ENCODE data around the gene USP11.
A peak's percentile ranks its signal among the peaks of the same experiment; 100 is the strongest.

The USP11 gene

DNA sequence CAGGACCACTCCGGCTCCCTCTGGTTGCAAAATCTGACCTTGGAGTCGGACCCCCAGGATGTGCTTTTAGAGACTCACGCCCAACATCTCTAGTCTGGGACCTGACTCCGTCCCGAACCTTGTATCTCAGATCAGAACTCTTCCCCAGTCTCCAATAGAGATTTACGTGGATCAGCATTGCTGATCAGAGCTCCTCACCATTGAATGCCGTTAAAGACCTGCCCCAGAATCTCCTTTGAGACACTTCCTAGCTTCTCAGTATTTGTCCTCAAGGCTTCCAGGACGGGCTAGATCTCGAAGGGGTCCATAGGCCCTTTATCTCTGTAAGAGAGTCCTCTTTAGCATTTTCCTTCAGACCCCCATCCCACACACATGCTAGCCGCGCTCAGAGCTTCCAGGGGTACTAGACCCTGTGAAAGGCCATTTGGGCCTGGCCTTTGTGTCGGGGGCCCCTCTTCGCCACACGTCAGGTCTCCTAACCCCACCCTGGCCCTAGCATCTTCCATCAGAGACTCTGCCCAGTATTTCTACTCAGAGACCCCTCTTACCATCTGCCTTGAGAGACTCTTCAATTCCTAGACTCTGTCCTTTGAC, 38.5 kb upstream of the USP11 start:
- no peak for TF ChIP-seq ZNF565 (CRISPR knock-in tag; conservative IDR thresholded peaks at IDR 0.05; ENCODE audit: low read depth)
- no peak for TF ChIP-seq CSDC2 (CRISPR knock-in tag; IDR thresholded peaks at IDR 0.05)
- TF ChIP-seq BACH2 (CRISPR knock-in tag; IDR thresholded peaks at IDR 0.05; ENCODE audit: borderline replicate concordance), result no peak
- no peak for TF ChIP-seq ZFP30 (CRISPR knock-in tag; IDR thresholded peaks at IDR 0.05)
- TF ChIP-seq, protein P1, sequence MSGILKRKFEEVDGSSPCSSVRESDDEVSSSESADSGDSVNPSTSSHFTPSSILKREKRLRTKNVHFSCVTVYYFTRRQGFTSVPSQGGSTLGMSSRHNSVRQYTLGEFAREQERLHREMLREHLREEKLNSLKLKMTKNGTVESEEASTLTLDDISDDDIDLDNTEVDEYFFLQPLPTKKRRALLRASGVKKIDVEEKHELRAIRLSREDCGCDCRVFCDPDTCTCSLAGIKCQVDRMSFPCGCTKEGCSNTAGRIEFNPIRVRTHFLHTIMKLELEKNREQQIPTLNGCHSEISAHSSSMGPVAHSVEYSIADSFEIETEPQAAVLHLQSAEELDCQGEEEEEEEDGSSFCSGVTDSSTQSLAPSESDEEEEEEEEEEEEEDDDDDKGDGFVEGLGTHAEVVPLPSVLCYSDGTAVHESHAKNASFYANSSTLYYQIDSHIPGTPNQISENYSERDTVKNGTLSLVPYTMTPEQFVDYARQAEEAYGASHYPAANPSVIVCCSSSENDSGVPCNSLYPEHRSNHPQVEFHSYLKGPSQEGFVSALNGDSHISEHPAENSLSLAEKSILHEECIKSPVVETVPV (CRISPR knock-in tag; IDR thresholded peaks at IDR 0.05), result no peak
- TF ChIP-seq, protein P2, sequence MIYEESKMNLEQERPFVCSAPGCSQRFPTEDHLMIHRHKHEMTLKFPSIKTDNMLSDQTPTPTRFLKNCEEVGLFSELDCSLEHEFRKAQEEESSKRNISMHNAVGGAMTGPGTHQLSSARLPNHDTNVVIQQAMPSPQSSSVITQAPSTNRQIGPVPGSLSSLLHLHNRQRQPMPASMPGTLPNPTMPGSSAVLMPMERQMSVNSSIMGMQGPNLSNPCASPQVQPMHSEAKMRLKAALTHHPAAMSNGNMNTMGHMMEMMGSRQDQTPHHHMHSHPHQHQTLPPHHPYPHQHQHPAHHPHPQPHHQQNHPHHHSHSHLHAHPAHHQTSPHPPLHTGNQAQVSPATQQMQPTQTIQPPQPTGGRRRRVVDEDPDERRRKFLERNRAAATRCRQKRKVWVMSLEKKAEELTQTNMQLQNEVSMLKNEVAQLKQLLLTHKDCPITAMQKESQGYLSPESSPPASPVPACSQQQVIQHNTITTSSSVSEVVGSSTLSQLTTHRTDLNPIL (CRISPR knock-in tag; IDR thresholded peaks at IDR 0.05; ENCODE audit: low read depth), result no peak
- no peak for TF ChIP-seq ZNF8 (CRISPR knock-in tag; IDR thresholded peaks at IDR 0.05)
- TF ChIP-seq GLIS3 (CRISPR knock-in tag; IDR thresholded peaks at IDR 0.05), result no peak
- TF ChIP-seq ZFP3 (CRISPR knock-in tag; IDR thresholded peaks at IDR 0.05), result no peak
- ATAC-seq, result peak; percentile 9

DNA sequence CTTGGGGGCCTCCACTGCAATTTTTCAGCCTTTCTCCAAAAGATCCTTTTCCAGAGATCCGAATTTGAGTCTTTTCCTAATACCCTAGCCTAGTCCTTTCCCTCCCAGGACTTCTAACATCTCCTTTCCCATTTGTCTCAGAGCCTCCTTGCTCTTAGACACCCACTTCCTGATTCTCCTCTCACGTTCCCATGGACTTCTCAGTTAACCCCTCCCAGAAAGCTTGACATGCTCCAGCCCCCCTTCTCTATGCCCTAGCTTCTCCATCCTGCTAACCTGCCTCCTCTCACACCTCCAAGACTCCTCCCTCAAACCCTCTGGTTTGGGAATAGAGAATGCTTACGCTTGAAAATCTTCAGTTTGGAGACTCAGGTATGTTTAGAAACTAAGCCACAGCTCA, 36.7 kb upstream of the USP11 start:
- TF ChIP-seq OSR1 (CRISPR knock-in tag; IDR thresholded peaks at IDR 0.05) (no peak), RARB (CRISPR knock-in tag; IDR thresholded peaks at IDR 0.05) (no peak)
- TF ChIP-seq, protein P3, sequence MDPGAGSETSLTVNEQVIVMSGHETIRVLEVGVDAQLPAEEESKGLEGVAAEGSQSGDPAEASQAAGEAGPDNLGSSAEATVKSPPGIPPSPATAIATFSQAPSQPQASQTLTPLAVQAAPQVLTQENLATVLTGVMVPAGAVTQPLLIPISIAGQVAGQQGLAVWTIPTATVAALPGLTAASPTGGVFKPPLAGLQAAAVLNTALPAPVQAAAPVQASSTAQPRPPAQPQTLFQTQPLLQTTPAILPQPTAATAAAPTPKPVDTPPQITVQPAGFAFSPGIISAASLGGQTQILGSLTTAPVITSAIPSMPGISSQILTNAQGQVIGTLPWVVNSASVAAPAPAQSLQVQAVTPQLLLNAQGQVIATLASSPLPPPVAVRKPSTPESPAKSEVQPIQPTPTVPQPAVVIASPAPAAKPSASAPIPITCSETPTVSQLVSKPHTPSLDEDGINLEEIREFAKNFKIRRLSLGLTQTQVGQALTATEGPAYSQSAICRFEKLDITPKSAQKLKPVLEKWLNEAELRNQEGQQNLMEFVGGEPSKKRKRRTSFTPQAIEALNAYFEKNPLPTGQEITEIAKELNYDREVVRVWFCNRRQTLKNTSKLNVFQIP (CRISPR knock-in tag; IDR thresholded peaks at IDR 0.05; ENCODE audit: borderline replicate concordance, low read depth), result no peak
- TF ChIP-seq, protein P2 (CRISPR knock-in tag; IDR thresholded peaks at IDR 0.05; ENCODE audit: low read depth), result no peak
- no peak for ATAC-seq

DNA sequence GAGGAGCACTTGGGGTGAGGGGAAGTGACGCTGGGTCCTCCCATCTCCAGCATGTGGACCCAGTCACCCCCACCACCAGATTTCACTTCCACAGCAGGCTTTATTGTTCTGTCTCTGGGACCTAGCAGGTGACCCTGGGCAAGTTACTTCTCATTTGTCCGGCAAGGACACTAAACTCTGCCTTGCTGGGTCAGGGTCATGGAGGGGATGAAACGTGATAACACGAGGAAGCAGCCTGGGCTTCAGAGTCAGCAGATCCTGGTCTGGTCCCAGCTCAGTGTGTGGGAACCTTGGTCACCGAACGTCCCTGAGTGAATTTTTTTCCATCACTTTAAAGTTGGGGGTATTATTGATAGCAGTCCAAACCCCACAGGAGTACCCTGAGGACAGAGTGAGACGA, 35.3 kb upstream of the USP11 start:
- no peak for ATAC-seq

More for the DNA sequence above, 35.3 kb upstream of the USP11 start:
- TF ChIP-seq OSR1 (CRISPR knock-in tag; IDR thresholded peaks at IDR 0.05) (no peak), ESRRG (CRISPR knock-in tag; IDR thresholded peaks at IDR 0.05) (no peak), ISL1 (CRISPR knock-in tag; IDR thresholded peaks at IDR 0.05) (no peak), BACH2 (CRISPR knock-in tag; IDR thresholded peaks at IDR 0.05; ENCODE audit: borderline replicate concordance) (no peak), ZNF8 (CRISPR knock-in tag; IDR thresholded peaks at IDR 0.05) (no peak), CSDC2 (CRISPR knock-in tag; IDR thresholded peaks at IDR 0.05) (no peak), ZFP3 (CRISPR knock-in tag; IDR thresholded peaks at IDR 0.05) (no peak), GLIS3 (CRISPR knock-in tag; IDR thresholded peaks at IDR 0.05) (no peak), ZNF565 (CRISPR knock-in tag; conservative IDR thresholded peaks at IDR 0.05; ENCODE audit: low read depth) (no peak), ZFP30 (CRISPR knock-in tag; IDR thresholded peaks at IDR 0.05) (no peak), TCF4 (CRISPR knock-in tag; IDR thresholded peaks at IDR 0.05; ENCODE audit: borderline replicate concordance) (no peak), ARNTL (CRISPR knock-in tag; IDR thresholded peaks at IDR 0.05; ENCODE audit: borderline replicate concordance, low read depth) (no peak), SNAI2 (CRISPR knock-in tag; IDR thresholded peaks at IDR 0.05) (no peak), TOX (CRISPR knock-in tag; IDR thresholded peaks at IDR 0.05; ENCODE audit: borderline replicate concordance) (no peak)
- TF ChIP-seq, protein P4, sequence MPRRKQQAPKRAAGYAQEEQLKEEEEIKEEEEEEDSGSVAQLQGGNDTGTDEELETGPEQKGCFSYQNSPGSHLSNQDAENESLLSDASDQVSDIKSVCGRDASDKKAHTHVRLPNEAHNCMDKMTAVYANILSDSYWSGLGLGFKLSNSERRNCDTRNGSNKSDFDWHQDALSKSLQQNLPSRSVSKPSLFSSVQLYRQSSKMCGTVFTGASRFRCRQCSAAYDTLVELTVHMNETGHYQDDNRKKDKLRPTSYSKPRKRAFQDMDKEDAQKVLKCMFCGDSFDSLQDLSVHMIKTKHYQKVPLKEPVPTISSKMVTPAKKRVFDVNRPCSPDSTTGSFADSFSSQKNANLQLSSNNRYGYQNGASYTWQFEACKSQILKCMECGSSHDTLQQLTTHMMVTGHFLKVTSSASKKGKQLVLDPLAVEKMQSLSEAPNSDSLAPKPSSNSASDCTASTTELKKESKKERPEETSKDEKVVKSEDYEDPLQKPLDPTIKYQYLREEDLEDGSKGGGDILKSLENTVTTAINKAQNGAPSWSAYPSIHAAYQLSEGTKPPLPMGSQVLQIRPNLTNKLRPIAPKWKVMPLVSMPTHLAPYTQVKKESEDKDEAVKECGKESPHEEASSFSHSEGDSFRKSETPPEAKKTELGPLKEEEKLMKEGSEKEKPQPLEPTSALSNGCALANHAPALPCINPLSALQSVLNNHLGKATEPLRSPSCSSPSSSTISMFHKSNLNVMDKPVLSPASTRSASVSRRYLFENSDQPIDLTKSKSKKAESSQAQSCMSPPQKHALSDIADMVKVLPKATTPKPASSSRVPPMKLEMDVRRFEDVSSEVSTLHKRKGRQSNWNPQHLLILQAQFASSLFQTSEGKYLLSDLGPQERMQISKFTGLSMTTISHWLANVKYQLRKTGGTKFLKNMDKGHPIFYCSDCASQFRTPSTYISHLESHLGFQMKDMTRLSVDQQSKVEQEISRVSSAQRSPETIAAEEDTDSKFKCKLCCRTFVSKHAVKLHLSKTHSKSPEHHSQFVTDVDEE (CRISPR knock-in tag; IDR thresholded peaks at IDR 0.05), result no peak
- TF ChIP-seq, protein P3 (CRISPR knock-in tag; IDR thresholded peaks at IDR 0.05; ENCODE audit: borderline replicate concordance, low read depth), result no peak
- TF ChIP-seq, protein P1 (CRISPR knock-in tag; IDR thresholded peaks at IDR 0.05), result no peak

Data from SK-N-SH treated with all-trans-retinoic acid at 6 μM for 48 hours (cell line).